GM12892 (cell line): ENCODE results near the gene JARID2.

Experiments
- POLR2A ChIP-seq: IDR thresholded peaks from 2 replicates; pipeline ENCODE4 v1.6.1; 2011; ENCODE audit warnings: low read depth, low read length, control low read depth
- POLR2AphosphoS5 ChIP-seq: IDR thresholded peaks from 2 replicates; pipeline ENCODE4 v1.6.1; 2011; ENCODE audit warnings: low read depth, low read length, control low read depth

- TF ChIP-seq POLR2AphosphoS5 (no peak), POLR2A (no peak)
Observed at GRCh38 chr6:15474196-15474595, 228.3 kb downstream of the JARID2 start.
